Lower leg skin (tissue), 4 donors: ENCODE data around the gene CFAP74. TPM values are rescaled to one million over a fixed set of nuclear protein-coding genes. Genes with fewer than 3 reads are reported as not detected.

Source experiments
- DNase-seq, 2 donors: peaks; one replicate each; pipeline ENCODE4 v3.0.0-alpha.2; 2019; ENCODE audit warnings: low spot score in 2 of 2
- H3K4me3 ChIP-seq: fragments of 200-600 bp; sonication (generic); 2 replicates; pipeline ENCODE4 v1.5.1; 2017; ENCODE audit warnings: mild to moderate bottlenecking, low read depth; ENCODE audit not compliant: poor library complexity, severe bottlenecking
- CTCF ChIP-seq, 3 donors: fragments of 450-650 bp; IDR thresholded peaks; one replicate each; pipeline ENCODE4 v1.5.1; 2016; ENCODE audit warnings: antibody characterized with exemption in 3 of 3, mild to moderate bottlenecking in 3 of 3, moderate library complexity in 2 of 3
- POLR2A ChIP-seq, 2 donors: fragments of 450-650 bp; IDR thresholded peaks; one replicate each; pipeline ENCODE4 v1.6.1; 2016 to 2017; ENCODE audit warnings: antibody characterized with exemption in 2 of 2, mild to moderate bottlenecking in 1 of 2, moderate library complexity in 1 of 2
- WGBS, 2 donors: methylation state at CpG; one replicate each; pipeline ENCODE4 v1.1.5; 2018; 5-methylcytosine and 5-hydroxymethylcytosine counted together
- intact Hi-C: fragments of 100-400 bp; cut with DNase I; formaldehyde crosslinking; loops from one replicate; pipeline ENCODE4 v1.15.0; 2023; ENCODE audit warnings: low total_unique reads
- total RNA-seq, 4 donors: library from RNA; depleted of rRNA; stranded (reverse); fragments of >200 nt; gene quantifications; one replicate each; pipeline ENCODE4 v1.1.0, GENCODE V29; 2016

Gene CFAP74
- total RNA-seq, 4 donors from 2014 or later, result 0.10 TPM; not detected in 3

- WGBS, 2 donors, result 88 to 93% methylated on average over 45 to 46 of the region's 46 CpGs
Observed at GRCh38 chr1:1954831-1955441, 48.6 kb downstream of the CFAP74 start.

GRCh38 chr1:1954015-1954414, 49.6 kb downstream of the CFAP74 start:
- TF ChIP-seq CTCF (IDR thresholded peaks at IDR 0.05) (no peak), POLR2A (IDR thresholded peaks at IDR 0.05) (no peak)
- no peak for DNase-seq
- intact Hi-C loops, result no loop called here
- H3K4me3 ChIP-seq, result no peak overlapping the region
- WGBS, 2 donors, result 86 to 87% methylated on average over 9 of the region's 9 CpGs

More at GRCh38 chr1:1954831-1955441, 48.6 kb downstream of the CFAP74 start:
- intact Hi-C loops, result loop anchor here (5.0 kb wide), 1 partner anchor 92 kb away; no protein-coding TSS in a partner anchor
- TF ChIP-seq POLR2A (IDR thresholded peaks at IDR 0.05) (no peak), CTCF (IDR thresholded peaks at IDR 0.05) (no peak)
- DNase-seq, result no peak
- no peak overlapping the region for H3K4me3 ChIP-seq

DNA sequence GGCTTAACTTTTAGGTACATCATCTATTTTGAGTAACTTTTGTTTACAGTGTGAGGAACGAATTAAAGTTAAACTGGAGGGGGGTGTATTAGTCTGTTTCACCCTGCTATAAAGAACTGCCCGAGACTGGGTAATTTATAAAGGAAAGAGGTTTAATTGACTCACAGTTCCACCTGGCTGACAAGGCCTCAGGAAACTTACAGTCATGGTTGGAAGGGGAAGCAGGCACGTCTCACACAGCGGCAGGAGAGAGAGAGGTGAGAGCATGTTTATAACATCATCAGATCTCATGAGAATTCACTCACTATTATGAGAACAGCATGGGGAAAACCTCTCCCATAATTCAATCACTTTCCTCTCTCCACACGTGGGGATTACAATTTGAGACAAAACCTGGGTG, 52.6 kb downstream of the CFAP74 start:
- intact Hi-C loops, result no loop called here
- H3K4me3 ChIP-seq, result no peak overlapping the region
- WGBS, 2 donors, result 76 to 89% methylated on average over 5 of the region's 5 CpGs
- no peak for DNase-seq
- no peak for TF ChIP-seq POLR2A (IDR thresholded peaks at IDR 0.05)
- no peak for TF ChIP-seq CTCF (IDR thresholded peaks at IDR 0.05)

- no peak for TF ChIP-seq POLR2A (IDR thresholded peaks at IDR 0.05)
- TF ChIP-seq CTCF (IDR thresholded peaks at IDR 0.05), result no peak
- 33 to 60% methylated on average over 1 of the region's 1 CpG for WGBS, 2 donors
- intact Hi-C loops, result no loop called here
- no peak overlapping the region for H3K4me3 ChIP-seq
- DNase-seq, result no peak
Observed at GRCh38 chr1:1948783-1949182, 54.8 kb downstream of the CFAP74 start.

GRCh38 chr1:1947493-1947892, 56.1 kb downstream of the CFAP74 start:
- no peak for DNase-seq
- intact Hi-C loops, result no loop called here
- TF ChIP-seq CTCF (IDR thresholded peaks at IDR 0.05), result no peak
- no peak for TF ChIP-seq POLR2A (IDR thresholded peaks at IDR 0.05)
- no peak overlapping the region for H3K4me3 ChIP-seq
- WGBS, 2 donors, result 63 to 68% methylated on average over 14 of the region's 14 CpGs

- no peak overlapping the region for H3K4me3 ChIP-seq
- no peak for DNase-seq
- intact Hi-C loops, result no loop called here
- 28 to 31% methylated on average over 7 to 11 of the region's 11 CpGs for WGBS, 2 donors
- TF ChIP-seq POLR2A (IDR thresholded peaks at IDR 0.05), result no peak
- TF ChIP-seq CTCF (IDR thresholded peaks at IDR 0.05), result no peak
Observed at GRCh38 chr1:1946540-1946939, 57.0 kb downstream of the CFAP74 start.
